HL-60 (cell line): ENCODE measurements around the gene PTCRA.

ENCODE experiments used
- DNase-seq, 2 experiments: peaks; one replicate each; pipeline ENCODE4 v3.0.0-alpha.2; 2010 to 2020; ENCODE audit warnings: low read depth in 1 of 2, low spot score in 1 of 2
- H3K27ac ChIP-seq: fragments of 250-450 bp; sonication (Bioruptor Pico); replicated peaks from 2 replicates; pipeline ENCODE4 v1.5.1; 2020; ENCODE audit warnings: mild to moderate bottlenecking, moderate library complexity
- H3K27me3 ChIP-seq: fragments of 250-450 bp; sonication (Bioruptor Pico); 2 replicates; pipeline ENCODE4 v1.5.1; 2021; ENCODE audit warnings: mild to moderate bottlenecking, moderate library complexity; ENCODE audit not compliant: insufficient read depth, poor library complexity, severe bottlenecking
- H3K4me3 ChIP-seq: replicated peaks from 2 replicates; pipeline ENCODE4 v1.5.1; 2011; ENCODE audit warnings: mild to moderate bottlenecking, control low read depth, low read length; ENCODE audit not compliant: insufficient read depth
- GABPA ChIP-seq: IDR thresholded peaks from 2 replicates; pipeline ENCODE4 v1.6.1; 2012; ENCODE audit warnings: low read depth
- POLR2AphosphoS5 ChIP-seq: IDR thresholded peaks from 2 replicates; pipeline ENCODE4 v1.6.1; 2012; ENCODE audit warnings: low read depth
- SPI1 ChIP-seq: IDR thresholded peaks from 2 replicates; pipeline ENCODE4 v1.6.1; 2012; ENCODE audit warnings: low read depth, mild to moderate bottlenecking, borderline replicate concordance
- long read RNA-seq: library from polyadenylated mRNA; unstranded; transcript quantifications from one replicate; pipeline ENCODE4 v2.0.0, GENCODE V29; 2020
- TF ChIP-seq, protein P1 (sequence below): IDR thresholded peaks from one replicate; pipeline ENCODE4 v1.5.1; 2011; ENCODE audit warnings: low read length, control low read depth, inconsistent platforms; ENCODE audit not compliant: insufficient read depth
- TF ChIP-seq, protein P2 (sequence below): IDR thresholded peaks from 2 replicates; pipeline ENCODE4 v1.6.1; 2012; ENCODE audit warnings: low read depth; ENCODE audit not compliant: insufficient replicate concordance

PTCRA gene
- long read RNA-seq = 0 reads

DNA sequence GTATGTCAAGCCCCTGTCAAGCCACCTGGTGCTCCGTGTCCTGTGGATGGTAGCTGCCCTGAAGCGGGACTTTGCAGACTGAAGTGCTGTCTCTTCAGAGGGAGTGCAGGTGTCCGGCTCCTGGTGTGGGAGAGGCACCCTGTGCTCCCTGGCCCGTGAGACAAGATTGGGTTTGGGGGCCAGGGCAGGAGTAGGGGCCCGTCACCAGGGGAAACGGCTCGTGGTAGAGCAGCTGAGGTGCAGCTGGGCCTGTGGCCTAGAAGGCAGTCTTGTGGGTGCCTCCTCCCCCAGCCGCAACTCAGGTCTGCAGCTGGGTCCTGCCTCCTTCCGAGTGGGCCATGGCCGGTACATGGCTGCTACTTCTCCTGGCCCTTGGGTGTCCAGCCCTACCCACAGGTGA, at the start of gene PTCRA:
Gene PTCRA (plus strand): TSS at position 322 of the 400 bp plus-strand sequence. CDS start 17 bp downstream, at position 339.
- DNase-seq = no peak
- no peaks in the 10 kb centered on the region for H3K27me3 ChIP-seq
- no peak within 1 kb of the TSS for H3K27ac ChIP-seq
- no peak within 1 kb of the TSS for H3K4me3 ChIP-seq
- no peak for TF ChIP-seq SPI1
- TF ChIP-seq POLR2AphosphoS5 = no peak
- TF ChIP-seq, protein P1, sequence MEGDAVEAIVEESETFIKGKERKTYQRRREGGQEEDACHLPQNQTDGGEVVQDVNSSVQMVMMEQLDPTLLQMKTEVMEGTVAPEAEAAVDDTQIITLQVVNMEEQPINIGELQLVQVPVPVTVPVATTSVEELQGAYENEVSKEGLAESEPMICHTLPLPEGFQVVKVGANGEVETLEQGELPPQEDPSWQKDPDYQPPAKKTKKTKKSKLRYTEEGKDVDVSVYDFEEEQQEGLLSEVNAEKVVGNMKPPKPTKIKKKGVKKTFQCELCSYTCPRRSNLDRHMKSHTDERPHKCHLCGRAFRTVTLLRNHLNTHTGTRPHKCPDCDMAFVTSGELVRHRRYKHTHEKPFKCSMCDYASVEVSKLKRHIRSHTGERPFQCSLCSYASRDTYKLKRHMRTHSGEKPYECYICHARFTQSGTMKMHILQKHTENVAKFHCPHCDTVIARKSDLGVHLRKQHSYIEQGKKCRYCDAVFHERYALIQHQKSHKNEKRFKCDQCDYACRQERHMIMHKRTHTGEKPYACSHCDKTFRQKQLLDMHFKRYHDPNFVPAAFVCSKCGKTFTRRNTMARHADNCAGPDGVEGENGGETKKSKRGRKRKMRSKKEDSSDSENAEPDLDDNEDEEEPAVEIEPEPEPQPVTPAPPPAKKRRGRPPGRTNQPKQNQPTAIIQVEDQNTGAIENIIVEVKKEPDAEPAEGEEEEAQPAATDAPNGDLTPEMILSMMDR = no peak
- no peak for TF ChIP-seq GABPA
- TF ChIP-seq, protein P2, sequence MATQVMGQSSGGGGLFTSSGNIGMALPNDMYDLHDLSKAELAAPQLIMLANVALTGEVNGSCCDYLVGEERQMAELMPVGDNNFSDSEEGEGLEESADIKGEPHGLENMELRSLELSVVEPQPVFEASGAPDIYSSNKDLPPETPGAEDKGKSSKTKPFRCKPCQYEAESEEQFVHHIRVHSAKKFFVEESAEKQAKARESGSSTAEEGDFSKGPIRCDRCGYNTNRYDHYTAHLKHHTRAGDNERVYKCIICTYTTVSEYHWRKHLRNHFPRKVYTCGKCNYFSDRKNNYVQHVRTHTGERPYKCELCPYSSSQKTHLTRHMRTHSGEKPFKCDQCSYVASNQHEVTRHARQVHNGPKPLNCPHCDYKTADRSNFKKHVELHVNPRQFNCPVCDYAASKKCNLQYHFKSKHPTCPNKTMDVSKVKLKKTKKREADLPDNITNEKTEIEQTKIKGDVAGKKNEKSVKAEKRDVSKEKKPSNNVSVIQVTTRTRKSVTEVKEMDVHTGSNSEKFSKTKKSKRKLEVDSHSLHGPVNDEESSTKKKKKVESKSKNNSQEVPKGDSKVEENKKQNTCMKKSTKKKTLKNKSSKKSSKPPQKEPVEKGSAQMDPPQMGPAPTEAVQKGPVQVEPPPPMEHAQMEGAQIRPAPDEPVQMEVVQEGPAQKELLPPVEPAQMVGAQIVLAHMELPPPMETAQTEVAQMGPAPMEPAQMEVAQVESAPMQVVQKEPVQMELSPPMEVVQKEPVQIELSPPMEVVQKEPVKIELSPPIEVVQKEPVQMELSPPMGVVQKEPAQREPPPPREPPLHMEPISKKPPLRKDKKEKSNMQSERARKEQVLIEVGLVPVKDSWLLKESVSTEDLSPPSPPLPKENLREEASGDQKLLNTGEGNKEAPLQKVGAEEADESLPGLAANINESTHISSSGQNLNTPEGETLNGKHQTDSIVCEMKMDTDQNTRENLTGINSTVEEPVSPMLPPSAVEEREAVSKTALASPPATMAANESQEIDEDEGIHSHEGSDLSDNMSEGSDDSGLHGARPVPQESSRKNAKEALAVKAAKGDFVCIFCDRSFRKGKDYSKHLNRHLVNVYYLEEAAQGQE = no peak

- no peak overlapping the region for H3K27ac ChIP-seq
- no peak for DNase-seq
- no peak overlapping the region for H3K4me3 ChIP-seq
- H3K27me3 ChIP-seq = no peaks in the 10 kb centered on the region
- no peak for TF ChIP-seq SPI1
- TF ChIP-seq, protein P1 = no peak
Observed at GRCh38 chr6:42870145-42870936, 45.5 kb upstream of the PTCRA start.

- no peak overlapping the region for H3K27ac ChIP-seq
- no peak overlapping the region for H3K4me3 ChIP-seq
- no peaks in the 10 kb centered on the region for H3K27me3 ChIP-seq
- no peak for DNase-seq
- TF ChIP-seq, protein P2 = no peak
- TF ChIP-seq SPI1 = no peak
- TF ChIP-seq GABPA = no peak
- TF ChIP-seq, protein P1 = no peak
- no peak for TF ChIP-seq POLR2AphosphoS5
Observed at GRCh38 chr6:42871711-42872110, 44.1 kb upstream of the PTCRA start.
